HG03175 (cell line): ENCODE measurements around the gene MUC2.

ENCODE experiments used
- ATAC-seq: cut with Tn5 transposase; IDR thresholded peaks from one replicate; pipeline ENCODE4 v1.9.1; 2021; ENCODE audit warnings: mild to moderate bottlenecking, moderate library complexity; ENCODE audit not compliant: unreplicated experiment

The MUC2 gene

GRCh38 chr11:1050581-1051355, 23.9 kb upstream of the MUC2 start:
- peak; percentile 73 for ATAC-seq

GRCh38 chr11:1051356-1052132, 23.1 kb upstream of the MUC2 start:
- no peak for ATAC-seq

GRCh38 chr11:1052133-1053011, 22.3 kb upstream of the MUC2 start:
- ATAC-seq: no peak

GRCh38 chr11:1053121-1053901, 21.4 kb upstream of the MUC2 start:
- no peak for ATAC-seq

- ATAC-seq: no peak
Observed at GRCh38 chr11:1054143-1055108, 20.2 kb upstream of the MUC2 start.

- ATAC-seq: no peak
Observed at GRCh38 chr11:1055109-1055703, 19.5 kb upstream of the MUC2 start.

- no peak for ATAC-seq
Observed at GRCh38 chr11:1055990-1056771, 18.5 kb upstream of the MUC2 start.

- ATAC-seq: no peak
Observed at GRCh38 chr11:1057806-1058205, 16.9 kb upstream of the MUC2 start.

- no peak for ATAC-seq
Observed at GRCh38 chr11:1059759-1060158, 14.9 kb upstream of the MUC2 start.

GRCh38 chr11:1060410-1060809, 14.3 kb upstream of the MUC2 start:
- no peak for ATAC-seq

- ATAC-seq: no peak
Observed at GRCh38 chr11:1060852-1061616, 13.6 kb upstream of the MUC2 start.

GRCh38 chr11:1062075-1062820, 12.4 kb upstream of the MUC2 start:
- no peak for ATAC-seq

- no peak for ATAC-seq
Observed at GRCh38 chr11:1064167-1064566, 10.5 kb upstream of the MUC2 start.

GRCh38 chr11:1067812-1068496, 6.7 kb upstream of the MUC2 start:
- ATAC-seq: no peak

GRCh38 chr11:1069740-1070139, 4.9 kb upstream of the MUC2 start:
- ATAC-seq: no peak
